Chondrocyte (in vitro differentiated cells): ENCODE data around the gene PLAC8L1. TPM values are rescaled to one million over a fixed set of nuclear protein-coding genes. Genes with fewer than 3 reads are reported as not detected.

Experiments used
- DNase-seq: peaks from one replicate; pipeline ENCODE4 v3.0.0; 2021; ENCODE audit warnings: mixed read lengths, low spot score
- H3K27ac Mint-ChIP-seq: one replicate; pipeline ENCODE4 v1.8.0; 2021; ENCODE audit warnings: mild to moderate bottlenecking, moderate library complexity, mixed read lengths; ENCODE audit not compliant: unreplicated experiment
- H3K27me3 Mint-ChIP-seq: 2 replicates; pipeline ENCODE4 v1.8.0; 2021; ENCODE audit warnings: low read depth, mixed read lengths
- H3K36me3 Mint-ChIP-seq: 2 replicates; pipeline ENCODE4 v1.8.0; 2021; ENCODE audit warnings: low read depth, mixed read lengths
- H3K4me1 Mint-ChIP-seq: 2 replicates; pipeline ENCODE4 v1.8.0; 2021; ENCODE audit warnings: low read depth, mild to moderate bottlenecking, mixed read lengths
- H3K4me3 Mint-ChIP-seq: one replicate; pipeline ENCODE4 v1.8.0; 2021; ENCODE audit warnings: mild to moderate bottlenecking, moderate library complexity, mixed read lengths; ENCODE audit not compliant: unreplicated experiment
- H3K9me3 Mint-ChIP-seq: 2 replicates; pipeline ENCODE4 v1.8.0; 2021; ENCODE audit warnings: low read depth, mixed read lengths
- CTCF ChIP-seq: fragments of 200-600 bp; sonication (generic); IDR thresholded peaks from 2 replicates; pipeline ENCODE4 v1.5.0; 2021; ENCODE audit warnings: antibody characterized with exemption, mild to moderate bottlenecking, moderate library complexity
- total RNA-seq: library from RNA; stranded (reverse); gene quantifications from 3 replicates; pipeline ENCODE4 v1.2.1, GENCODE V29; 2021

The PLAC8L1 gene
- total RNA-seq, 1 donor from 2014 or later = 0.97 TPM

DNA sequence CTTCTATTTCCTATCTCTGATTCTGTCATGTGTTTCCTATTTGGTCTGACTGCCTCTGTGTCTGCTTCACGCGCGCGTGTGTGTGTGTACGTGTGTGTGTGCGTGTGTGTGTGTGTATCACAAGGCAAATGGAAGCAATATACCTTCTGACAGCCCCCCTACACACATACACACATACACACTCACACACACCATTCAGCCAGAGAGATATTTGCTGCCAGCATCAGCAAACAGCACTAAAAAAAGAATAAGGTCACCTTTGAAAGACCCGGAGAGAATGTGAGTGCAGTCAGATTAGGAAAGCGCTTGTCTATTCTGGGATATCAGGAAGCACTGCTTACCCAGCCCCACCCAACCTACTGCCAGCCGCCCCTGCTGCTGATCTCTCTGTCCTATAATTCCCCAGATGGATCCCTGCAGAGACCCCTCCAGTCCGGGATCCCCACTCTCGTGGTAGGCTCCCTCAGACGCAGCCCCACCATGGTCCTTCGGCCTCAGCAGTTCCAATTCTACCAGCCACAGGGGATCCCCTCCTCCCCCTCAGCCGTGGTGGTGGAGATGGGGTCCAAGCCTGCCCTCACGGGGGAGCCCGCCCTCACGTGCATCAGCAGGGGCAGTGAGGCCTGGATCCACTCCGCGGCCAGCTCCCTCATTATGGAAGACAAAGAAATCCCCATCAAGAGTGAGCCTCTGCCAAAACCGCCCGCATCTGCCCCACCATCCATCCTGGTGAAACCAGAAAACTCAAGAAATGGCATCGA, 45.7 kb downstream of the PLAC8L1 start:
- no peak for DNase-seq
- H3K4me1 Mint-ChIP-seq = peaks cover 4% of the 10 kb centered on the region
- no peak overlapping the region for H3K27ac Mint-ChIP-seq
- no peaks in the 10 kb centered on the region for H3K27me3 Mint-ChIP-seq
- H3K9me3 Mint-ChIP-seq = no peaks in the 10 kb centered on the region
- no peak overlapping the region for H3K4me3 Mint-ChIP-seq
- H3K36me3 Mint-ChIP-seq = no peaks in the 10 kb centered on the region
- TF ChIP-seq CTCF = no peak

GRCh38 chr5:146055432-146055831, 49.9 kb downstream of the PLAC8L1 start:
- no peak overlapping the region for H3K27ac Mint-ChIP-seq
- no peak for TF ChIP-seq CTCF
- H3K9me3 Mint-ChIP-seq = no peaks in the 10 kb centered on the region
- H3K36me3 Mint-ChIP-seq = no peaks in the 10 kb centered on the region
- H3K27me3 Mint-ChIP-seq = no peaks in the 10 kb centered on the region
- peaks cover 4% of the 10 kb centered on the region for H3K4me1 Mint-ChIP-seq
- no peak for DNase-seq
- no peak overlapping the region for H3K4me3 Mint-ChIP-seq

GRCh38 chr5:146052780-146053179, 52.6 kb downstream of the PLAC8L1 start:
- H3K9me3 Mint-ChIP-seq = no peaks in the 10 kb centered on the region
- DNase-seq = no peak
- TF ChIP-seq CTCF = peak; percentile 51
- no peaks in the 10 kb centered on the region for H3K36me3 Mint-ChIP-seq
- peaks cover 6% of the 10 kb centered on the region for H3K4me1 Mint-ChIP-seq
- H3K4me3 Mint-ChIP-seq = no peak overlapping the region
- H3K27me3 Mint-ChIP-seq = no peaks in the 10 kb centered on the region
- H3K27ac Mint-ChIP-seq = no peak overlapping the region

- Mint-ChIP-seq H3K9me3 (no peaks in the 10 kb centered on the region), H3K27me3 (no peaks in the 10 kb centered on the region), H3K27ac (no peak overlapping the region), H3K4me1 (peaks cover 6% of the 10 kb centered on the region), H3K36me3 (no peaks in the 10 kb centered on the region), H3K4me3 (no peak overlapping the region)
- TF ChIP-seq CTCF = no peak
- no peak for DNase-seq
Observed at GRCh38 chr5:146051678-146052077, 53.7 kb downstream of the PLAC8L1 start.

GRCh38 chr5:146050086-146050485, 55.3 kb downstream of the PLAC8L1 start:
- Mint-ChIP-seq H3K27me3 (no peaks in the 10 kb centered on the region), H3K9me3 (no peaks in the 10 kb centered on the region), H3K27ac (no peak overlapping the region), H3K4me1 (peaks cover 6% of the 10 kb centered on the region), H3K4me3 (no peak overlapping the region), H3K36me3 (no peaks in the 10 kb centered on the region)
- no peak for TF ChIP-seq CTCF
- DNase-seq = no peak
